H9 (cell line): ENCODE results near the gene PRH2. TPM values are rescaled to one million over a fixed set of nuclear protein-coding genes. Genes with fewer than 3 reads are reported as not detected.

Experiments used
- DNase-seq: peaks from one replicate; pipeline ENCODE4 v3.0.0-alpha.2; 2017
- H2AFZ ChIP-seq: one replicate; pipeline ENCODE4 v1.6.1; 2013; ENCODE audit warnings: mild to moderate bottlenecking, low read length, control low read depth, moderate library complexity
- H2AK5ac ChIP-seq: 2 replicates; pipeline ENCODE4 v1.6.1; 2013; ENCODE audit warnings: low read length, control low read depth, mixed read lengths; ENCODE audit not compliant: insufficient read length
- H2BK120ac ChIP-seq: one replicate; pipeline ENCODE4 v1.6.1; 2013; ENCODE audit warnings: low read depth, mild to moderate bottlenecking, low read length, control low read depth, inconsistent platforms; ENCODE audit not compliant: poor library complexity, severe bottlenecking
- H2BK12ac ChIP-seq: 2 replicates; pipeline ENCODE4 v1.6.1; 2013; ENCODE audit warnings: low read length, control low read depth, mixed read lengths, low read depth; ENCODE audit not compliant: insufficient read length
- H2BK15ac ChIP-seq: 2 replicates; pipeline ENCODE4 v1.6.1; 2013; ENCODE audit warnings: low read depth, low read length, control low read depth
- H2BK20ac ChIP-seq: one replicate; pipeline ENCODE4 v1.6.1; 2013; ENCODE audit warnings: low read depth, mild to moderate bottlenecking, low read length, control low read depth, inconsistent platforms; ENCODE audit not compliant: poor library complexity, severe bottlenecking
- H2BK5ac ChIP-seq: 2 replicates; pipeline ENCODE4 v1.6.1; 2013; ENCODE audit warnings: low read length, control low read depth, mixed read lengths; ENCODE audit not compliant: insufficient read length
- H3K14ac ChIP-seq: 2 replicates; pipeline ENCODE4 v1.6.1; 2013; ENCODE audit warnings: low read length, control low read depth; ENCODE audit not compliant: insufficient read depth
- H3K18ac ChIP-seq: 2 replicates; pipeline ENCODE4 v1.6.1; 2013; ENCODE audit warnings: low read depth, mild to moderate bottlenecking, mixed read lengths, low read length, control low read depth; ENCODE audit not compliant: insufficient read length
- H3K23ac ChIP-seq: 2 replicates; pipeline ENCODE4 v1.6.1; 2013; ENCODE audit warnings: low read length, control low read depth, mixed read lengths, low read depth; ENCODE audit not compliant: insufficient read length
- H3K23me2 ChIP-seq: 2 replicates; pipeline ENCODE4 v1.6.1; 2013; ENCODE audit warnings: low read depth, mild to moderate bottlenecking, mixed read lengths, low read length, control low read depth; ENCODE audit not compliant: insufficient read length, poor library complexity, severe bottlenecking
- H3K27ac ChIP-seq: 2 replicates; pipeline ENCODE4 v1.5.1; 2013; ENCODE audit warnings: low read length, control low read depth, mixed read lengths, low read depth; ENCODE audit not compliant: insufficient read length
- H3K27me3 ChIP-seq: 2 replicates; pipeline ENCODE4 v1.6.1; 2013; ENCODE audit warnings: low read length, control low read depth, inconsistent platforms; ENCODE audit not compliant: insufficient read depth
- H3K4ac ChIP-seq: 2 replicates; pipeline ENCODE4 v1.6.1; 2013; ENCODE audit warnings: low read depth, mild to moderate bottlenecking, control low read depth, inconsistent platforms, low read length, moderate library complexity
- H3K4me1 ChIP-seq: 2 replicates; pipeline ENCODE4 v1.6.1; 2013; ENCODE audit warnings: low read length, control low read depth, inconsistent platforms; ENCODE audit not compliant: insufficient read depth
- H3K4me2 ChIP-seq: 2 replicates; pipeline ENCODE4 v1.6.1; 2013; ENCODE audit warnings: low read length, control low read depth, mixed read lengths; ENCODE audit not compliant: insufficient read length, insufficient read depth
- H3K56ac ChIP-seq: 2 replicates; pipeline ENCODE4 v1.6.1; 2013; ENCODE audit warnings: low read depth, mild to moderate bottlenecking, mixed read lengths, low read length, control low read depth; ENCODE audit not compliant: insufficient read length
- H3K79me1 ChIP-seq: 2 replicates; pipeline ENCODE4 v1.6.1; 2013; ENCODE audit warnings: low read depth, mild to moderate bottlenecking, moderate library complexity, low read length, control low read depth, inconsistent platforms; ENCODE audit not compliant: insufficient read depth, poor library complexity, severe bottlenecking
- H3K79me2 ChIP-seq: 2 replicates; pipeline ENCODE4 v1.6.1; 2013; ENCODE audit warnings: low read length, control low read depth, inconsistent platforms; ENCODE audit not compliant: insufficient read depth
- H3K9ac ChIP-seq: 2 replicates; pipeline ENCODE4 v1.6.1; 2013; ENCODE audit warnings: low read length, control low read depth, mixed read lengths; ENCODE audit not compliant: insufficient read length; ENCODE audit errors: extremely low read depth
- H3K9me3 ChIP-seq: one replicate; pipeline ENCODE4 v1.6.1; 2013; ENCODE audit warnings: low read depth, low read length, inconsistent platforms; ENCODE audit not compliant: control insufficient read depth
- H3T11ph ChIP-seq: one replicate; pipeline ENCODE4 v1.6.1; 2013; ENCODE audit warnings: mild to moderate bottlenecking, low read length, control low read depth, inconsistent platforms
- H4K20me1 ChIP-seq: one replicate; pipeline ENCODE4 v1.6.1; 2013; ENCODE audit not compliant: control insufficient read depth, insufficient read length, insufficient read depth
- H4K5ac ChIP-seq: 2 replicates; pipeline ENCODE4 v1.6.1; 2013; ENCODE audit warnings: low read depth, mild to moderate bottlenecking, mixed read lengths, low read length, control low read depth; ENCODE audit not compliant: insufficient read length
- H4K8ac ChIP-seq: replicated peaks from 2 replicates; pipeline ENCODE4 v1.6.1; 2013; ENCODE audit warnings: low read length, control low read depth, mixed read lengths, low read depth; ENCODE audit not compliant: insufficient read length
- H4K91ac ChIP-seq: 2 replicates; pipeline ENCODE4 v1.6.1; 2013; ENCODE audit warnings: low read depth, mild to moderate bottlenecking, moderate library complexity, mixed read lengths, low read length, control low read depth; ENCODE audit not compliant: insufficient read length
- H3K27ac Mint-ChIP-seq, 3 experiments: 2 replicates in 2 of 3; 3 replicates in 1 of 3; pipeline ENCODE4 v1.8.0; 2020 to 2021; ENCODE audit warnings: mixed read lengths in 3 of 3, mild to moderate bottlenecking in 1 of 3, moderate library complexity in 1 of 3
- H3K27me3 Mint-ChIP-seq: 2 replicates; pipeline ENCODE4 v1.8.0; 2021; ENCODE audit warnings: low read depth, mild to moderate bottlenecking, moderate library complexity, mixed read lengths
- H3K36me3 Mint-ChIP-seq, 3 experiments: 2 replicates in 2 of 3; 3 replicates in 1 of 3; pipeline ENCODE4 v1.8.0; 2020 to 2021; ENCODE audit warnings: low read depth in 3 of 3, mixed read lengths in 3 of 3; ENCODE audit not compliant: insufficient read depth in 1 of 3
- H3K4me1 Mint-ChIP-seq, 2 experiments: 2 replicates each; pipeline ENCODE4 v1.8.0; 2020; ENCODE audit warnings: mixed read lengths in 2 of 2
- H3K4me3 Mint-ChIP-seq, 2 experiments: 2 replicates in 1 of 2; 3 replicates in 1 of 2; pipeline ENCODE4 v1.8.0; 2020 to 2021; ENCODE audit warnings: mild to moderate bottlenecking in 2 of 2, mixed read lengths in 2 of 2, moderate library complexity in 1 of 2
- H3K9me3 Mint-ChIP-seq, 2 experiments: 2 replicates in 1 of 2; 3 replicates in 1 of 2; pipeline ENCODE4 v1.8.0; 2020; ENCODE audit warnings: mild to moderate bottlenecking in 2 of 2, mixed read lengths in 2 of 2, moderate library complexity in 1 of 2
- WGBS: extraction: QIAGEN DNeasy Blood & Tissue Kit; methylation state at CpG from one replicate; pipeline ENCODE4 v1.1.7; 2013; ENCODE audit warnings: missing lambda C conversion rate, low lambda C conversion rate, mixed read lengths; ENCODE audit not compliant: insufficient read length; ENCODE audit errors: extremely low coverage; 5-methylcytosine and 5-hydroxymethylcytosine counted together
- long read RNA-seq: library from polyadenylated mRNA; unstranded; transcript quantifications from one replicate; pipeline ENCODE4 v2.0.0, GENCODE V29; 2020
- total RNA-seq: library from RNA; stranded (reverse); gene quantifications from 2 replicates; pipeline ENCODE4 v1.2.1, GENCODE V29; 2021
- TF ChIP-seq, protein P1 (sequence below): fragments of 200-600 bp; sonication (generic); conservative IDR thresholded peaks from 3 replicates; pipeline ENCODE4 v1.8.0; 2021; ENCODE audit warnings: antibody characterized with exemption, mild to moderate bottlenecking

PRH2 gene
- total RNA-seq, result not detected in 2 replicates
- long read RNA-seq, result 0 reads

DNA sequence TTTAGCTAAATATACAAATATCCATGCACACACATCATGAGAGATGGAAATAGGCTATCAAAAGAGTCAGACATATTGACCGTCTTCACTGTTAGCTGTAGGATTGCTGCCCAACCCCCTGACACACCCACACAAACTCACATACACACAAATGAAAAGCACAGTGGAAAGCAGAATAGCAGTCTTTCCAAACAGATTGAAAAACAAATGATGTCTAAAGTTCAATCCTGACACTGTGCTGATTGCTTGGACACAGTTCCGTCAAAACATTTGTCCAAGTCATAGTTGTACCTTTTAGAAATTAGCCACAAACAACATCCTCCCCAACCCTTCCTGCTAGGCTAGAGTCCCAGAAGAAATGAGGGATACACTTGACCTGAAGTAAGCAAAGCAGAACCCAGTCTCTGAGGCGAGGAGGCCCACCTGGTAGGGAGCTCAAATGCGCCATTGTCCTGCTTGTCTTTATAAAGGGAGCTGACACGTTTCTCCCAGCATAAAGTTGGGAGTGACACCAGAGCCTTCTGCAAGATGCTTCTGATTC lies at the start of gene PRH2:
Gene PRH2, plus strand, starts transcription at position 491 of the 541 bp plus-strand sequence. Its CDS starts 38 bp downstream, at position 529.
- no CpG with 5 or more reads among the region's 5 CpGs for WGBS
- Histone ChIP-seq H4K5ac (no peak within 1 kb of the TSS), H2BK15ac (no peak within 1 kb of the TSS), H3K23ac (no peak within 1 kb of the TSS), H2AK5ac (no peak within 1 kb of the TSS), H3T11ph (no peak within 1 kb of the TSS), H3K27ac (no peak within 1 kb of the TSS), H2BK12ac (no peak within 1 kb of the TSS), H4K20me1 (no peaks in the 10 kb centered on the region), H3K79me1 (no peaks in the 10 kb centered on the region), H3K79me2 (no peaks in the 10 kb centered on the region), H2BK120ac (no peak within 1 kb of the TSS), H2BK20ac (no peak within 1 kb of the TSS), H3K27me3 (no peaks in the 10 kb centered on the region), H3K4me1 (no peaks in the 10 kb centered on the region), H3K9ac (no peak within 1 kb of the TSS), H3K18ac (no peak within 1 kb of the TSS), H3K4ac (no peak within 1 kb of the TSS), H3K4me2 (no peak within 1 kb of the TSS), H4K91ac (no peak within 1 kb of the TSS), H3K56ac (no peak within 1 kb of the TSS), H2BK5ac (no peak within 1 kb of the TSS), H3K23me2 (peaks cover 2% of the 10 kb centered on the region), H3K9me3 (no peaks in the 10 kb centered on the region), H4K8ac (no peak within 1 kb of the TSS), H3K14ac (no peak within 1 kb of the TSS), H2AFZ (no peak within 1 kb of the TSS)
- Mint-ChIP-seq H3K4me1 (no peaks in the 10 kb centered on the region), H3K4me3 (no peak within 1 kb of the TSS), H3K27me3 (no peaks in the 10 kb centered on the region; the same call in 1 of the 2 replicates), H3K27ac (no peak within 1 kb of the TSS), H3K9me3 (no peaks in the 10 kb centered on the region; a peak in 1 of 5 replicates), H3K36me3 (peaks cover 0 to 7% (median 0%) of the 10 kb centered on the region in 3 experiments; a peak in 2 of 7 replicates)
- TF ChIP-seq, protein P1, sequence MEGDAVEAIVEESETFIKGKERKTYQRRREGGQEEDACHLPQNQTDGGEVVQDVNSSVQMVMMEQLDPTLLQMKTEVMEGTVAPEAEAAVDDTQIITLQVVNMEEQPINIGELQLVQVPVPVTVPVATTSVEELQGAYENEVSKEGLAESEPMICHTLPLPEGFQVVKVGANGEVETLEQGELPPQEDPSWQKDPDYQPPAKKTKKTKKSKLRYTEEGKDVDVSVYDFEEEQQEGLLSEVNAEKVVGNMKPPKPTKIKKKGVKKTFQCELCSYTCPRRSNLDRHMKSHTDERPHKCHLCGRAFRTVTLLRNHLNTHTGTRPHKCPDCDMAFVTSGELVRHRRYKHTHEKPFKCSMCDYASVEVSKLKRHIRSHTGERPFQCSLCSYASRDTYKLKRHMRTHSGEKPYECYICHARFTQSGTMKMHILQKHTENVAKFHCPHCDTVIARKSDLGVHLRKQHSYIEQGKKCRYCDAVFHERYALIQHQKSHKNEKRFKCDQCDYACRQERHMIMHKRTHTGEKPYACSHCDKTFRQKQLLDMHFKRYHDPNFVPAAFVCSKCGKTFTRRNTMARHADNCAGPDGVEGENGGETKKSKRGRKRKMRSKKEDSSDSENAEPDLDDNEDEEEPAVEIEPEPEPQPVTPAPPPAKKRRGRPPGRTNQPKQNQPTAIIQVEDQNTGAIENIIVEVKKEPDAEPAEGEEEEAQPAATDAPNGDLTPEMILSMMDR, result no peak
- no peak for DNase-seq
